HL-60 (cell line): Measurements from ENCODE around the gene ATP2B2.

ENCODE experiments used
- CTCF ChIP-seq: IDR thresholded peaks from one replicate; pipeline ENCODE4 v1.5.1; 2011; ENCODE audit warnings: low read length, control low read depth, inconsistent platforms; ENCODE audit not compliant: insufficient read depth
- GABPA ChIP-seq: IDR thresholded peaks from 2 replicates; pipeline ENCODE4 v1.6.1; 2012; ENCODE audit warnings: low read depth
- POLR2AphosphoS5 ChIP-seq: IDR thresholded peaks from 2 replicates; pipeline ENCODE4 v1.6.1; 2012; ENCODE audit warnings: low read depth
- REST ChIP-seq: IDR thresholded peaks from 2 replicates; pipeline ENCODE4 v1.6.1; 2012; ENCODE audit warnings: low read depth; ENCODE audit not compliant: insufficient replicate concordance
- SPI1 ChIP-seq: IDR thresholded peaks from 2 replicates; pipeline ENCODE4 v1.6.1; 2012; ENCODE audit warnings: low read depth, mild to moderate bottlenecking, borderline replicate concordance

- TF ChIP-seq CTCF (no peak), REST (no peak), POLR2AphosphoS5 (no peak), GABPA (no peak), SPI1 (no peak)
These were observed 602 bp upstream of the ATP2B2 start for GRCh38 chr3:10505791-10506585.
